HepG2 (cell line): ENCODE measurements around the gene MCRS1. TPM values are rescaled to one million over a fixed set of nuclear protein-coding genes. Genes with fewer than 3 reads are reported as not detected.

Experiments used
- ATAC-seq: fragments of 200-7000 bp; cut with Tn5 transposase; 3 replicates; pipeline ENCODE4 v1.9.1; 2020; ENCODE audit warnings: mild to moderate bottlenecking, moderate library complexity
- BruUV-seq: library from RNA; stranded (reverse); fragments of 400-500 nt; replicated peaks from 2 replicates; lab custom pipeline; 2021; lab: Mats Ljungman, UMichigan
- CTCF ChIA-PET: fragments of 300-600 bp; formaldehyde crosslinking; extraction: SDS; loops from one replicate; lab custom pipeline; 2021; ENCODE audit warnings: low total read pairs, inconsistent platforms, low intra/inter-chr PET ratio; lab: Yijun Ruan, JAX
- POLR2A ChIA-PET: fragments of 350-600 bp; sonication (Branson Sonifier 250); formaldehyde crosslinking; loops from one replicate; lab custom pipeline; 2020; ENCODE audit warnings: antibody characterized with exemption, inconsistent platforms; lab: Yijun Ruan, JAX
- DNase-seq: peaks from one replicate; pipeline ENCODE4 v3.0.0-alpha.2; 2015; ENCODE audit warnings: low spot score
- FAIRE-seq: peaks from 3 replicates; lab custom pipeline; 2011; peaks lifted over from hg19 to GRCh38; lab: Jason Lieb, UNC
- H2AFZ ChIP-seq: one replicate; pipeline ENCODE4 v1.6.1; 2011; ENCODE audit warnings: low read length, inconsistent platforms
- H3K27ac ChIP-seq: fragments of 300-600 bp; 3 replicates; pipeline ENCODE4 v1.8.0; 2011; ENCODE audit warnings: mixed run types, mild to moderate bottlenecking, mixed read lengths, low read length, inconsistent platforms; ENCODE audit not compliant: insufficient read depth; ENCODE audit errors: extremely low read length
- H3K27me3 ChIP-seq, 2 experiments: fragments of 200-600 bp in 1 of 2; 2 replicates in 1 of 2; 3 replicates in 1 of 2; pipeline versions ENCODE4 v1.6.0 to v1.8.0; 2011; ENCODE audit warnings: low read length in 2 of 2, mild to moderate bottlenecking in 2 of 2, moderate library complexity in 2 of 2, inconsistent platforms in 1 of 2; ENCODE audit not compliant: insufficient read depth in 2 of 2, control insufficient read depth in 1 of 2
- H3K36me3 ChIP-seq, 2 experiments: fragments of 200-600 bp in 1 of 2; replicated peaks in 1 of 2; 2 replicates in 1 of 2; 3 replicates in 1 of 2; pipeline versions ENCODE4 v1.5.1 to v1.8.0; 2011; ENCODE audit warnings: low read length in 2 of 2, inconsistent platforms in 1 of 2; ENCODE audit not compliant: insufficient read depth in 2 of 2, control insufficient read depth in 1 of 2
- H3K4me1 ChIP-seq: 2 replicates; pipeline ENCODE4 v1.5.1; 2012; ENCODE audit warnings: low read length, inconsistent platforms; ENCODE audit not compliant: insufficient read depth
- H3K4me2 ChIP-seq: 2 replicates; pipeline ENCODE4 v1.6.0; 2011; ENCODE audit warnings: low read depth, low read length, inconsistent platforms
- H3K4me3 ChIP-seq, 3 experiments: fragments of 200-600 bp in 1 of 3; sonication (generic), shearing (Covaris generic) in 1 of 3; replicated peaks in 1 of 3; 2 replicates each; pipeline ENCODE4 v1.5.1; 2011 to 2016; ENCODE audit warnings: low read length in 3 of 3, inconsistent platforms in 2 of 3, low read depth in 2 of 3, mild to moderate bottlenecking in 2 of 3, control low read depth in 1 of 3, mixed read lengths in 1 of 3; ENCODE audit not compliant: insufficient read depth in 1 of 3
- H3K79me2 ChIP-seq: one replicate; pipeline ENCODE4 v1.6.1; 2011; ENCODE audit warnings: low read length, inconsistent platforms; ENCODE audit not compliant: insufficient read depth
- H3K9ac ChIP-seq: 2 replicates; pipeline ENCODE4 v1.6.0; 2011; ENCODE audit warnings: mild to moderate bottlenecking, low read depth, low read length, inconsistent platforms; ENCODE audit not compliant: insufficient read depth
- H3K9me3 ChIP-seq: 2 replicates; pipeline ENCODE4 v1.5.1; 2012; ENCODE audit warnings: mild to moderate bottlenecking, low read length
- H4K20me1 ChIP-seq: 2 replicates; pipeline ENCODE4 v1.6.0; 2011; ENCODE audit warnings: inconsistent platforms, mild to moderate bottlenecking, low read length, moderate library complexity; ENCODE audit not compliant: insufficient read depth
- CEBPG ChIP-seq: IDR thresholded peaks from 2 replicates; pipeline ENCODE4 v1.6.1; 2016
- KDM4B ChIP-seq: sonication (generic); formaldehyde crosslinking; IDR thresholded peaks from 2 replicates; pipeline ENCODE4 v1.4.0; 2020; ENCODE audit warnings: missing genetic modification reagents
- SOX13 ChIP-seq, 3 experiments: fragments of 450-650 bp in 1 of 3; sonication (generic) in 1 of 3; formaldehyde crosslinking in 1 of 3; IDR thresholded peaks in 2 of 3; conservative IDR thresholded peaks in 1 of 3; 2 replicates each; pipeline versions ENCODE4 v1.5.0 to v1.6.1; 2016 to 2020; ENCODE audit warnings: antibody characterized with exemption in 1 of 3, mild to moderate bottlenecking in 1 of 3, missing compliant biosample characterization in 1 of 3, missing genetic modification reagents in 1 of 3, moderate library complexity in 1 of 3
- SOX6 ChIP-seq, 2 experiments: fragments of 450-650 bp in 1 of 2; sonication (generic) in 1 of 2; formaldehyde crosslinking in 1 of 2; IDR thresholded peaks; 2 replicates each; pipeline versions ENCODE4 v1.4.0 to v1.6.1; 2017 to 2020; ENCODE audit warnings: antibody characterized with exemption in 1 of 2, mild to moderate bottlenecking in 1 of 2, missing genetic modification reagents in 1 of 2
- TBP ChIP-seq: sonication (generic); formaldehyde crosslinking; IDR thresholded peaks from 2 replicates; pipeline ENCODE4 v1.5.0; 2020; ENCODE audit warnings: missing genetic modification reagents
- TBX2 ChIP-seq: sonication (generic); formaldehyde crosslinking; IDR thresholded peaks from 2 replicates; pipeline ENCODE4 v1.5.0; 2020; ENCODE audit warnings: missing genetic modification reagents, mild to moderate bottlenecking, borderline replicate concordance
- ZNF263 ChIP-seq: sonication (generic); formaldehyde crosslinking; IDR thresholded peaks from 2 replicates; pipeline ENCODE4 v1.4.0; 2020; ENCODE audit warnings: missing genetic modification reagents
- in situ Hi-C: cut with HindIII; loops from 2 replicates; pipeline ENCODE4 v1.10.0; 2017; ENCODE audit warnings: low pct_unique_long_range_greater_than_20kb; ENCODE audit not compliant: extremely low pct_ligation_motif_present
- intact Hi-C: fragments of 100-400 bp; cut with micrococcal nuclease; formaldehyde crosslinking; loops from one replicate; pipeline ENCODE4 v1.10.0; 2022; ENCODE audit not compliant: unreplicated experiment
- polyA plus RNA-seq, 8 experiments: library from polyadenylated mRNA; depleted of rRNA in 3 of 8; stranded (reverse) in 7 of 8; unstranded in 1 of 8; fragments of >200 nt; fragmentation: Illumina TruSeq in 4 of 8; extraction: Trizol in 4 of 8; gene quantifications; 2 replicates each; pipeline versions ENCODE4 v1.2.1 to v1.2.3, GENCODE V29; 2011 to 2016; ENCODE audit warnings: low read depth in 4 of 8, missing spikeins in 1 of 8, mixed read lengths in 1 of 8; ENCODE audit not compliant: insufficient read depth in 1 of 8
- total RNA-seq, 5 experiments: library from RNA; depleted of rRNA; stranded (reverse); fragments of >200 nt; fragmentation: Illumina TruSeq; extraction: Trizol; gene quantifications; 2 replicates each; pipeline ENCODE4 v1.2.3, GENCODE V29; 2016; ENCODE audit warnings: low read depth in 1 of 5
- TF ChIP-seq, protein P1 (sequence below): sonication (generic); formaldehyde crosslinking; IDR thresholded peaks from one replicate; pipeline ENCODE4 v1.5.1; 2020; ENCODE audit warnings: mild to moderate bottlenecking, missing genetic modification reagents; ENCODE audit errors: not compliant biosample characterization
- TF ChIP-seq, protein P2 (sequence below): sonication (generic); formaldehyde crosslinking; IDR thresholded peaks from 2 replicates; pipeline ENCODE4 v1.4.0; 2020; ENCODE audit warnings: mild to moderate bottlenecking, missing genetic modification reagents

Gene MCRS1
- total and polyA plus RNA-seq, 2 of the 13 experiments (the other 11 are each of a cell fraction or from before 2014, with no cell fraction given) = 51.0 to 66.3 TPM

DNA sequence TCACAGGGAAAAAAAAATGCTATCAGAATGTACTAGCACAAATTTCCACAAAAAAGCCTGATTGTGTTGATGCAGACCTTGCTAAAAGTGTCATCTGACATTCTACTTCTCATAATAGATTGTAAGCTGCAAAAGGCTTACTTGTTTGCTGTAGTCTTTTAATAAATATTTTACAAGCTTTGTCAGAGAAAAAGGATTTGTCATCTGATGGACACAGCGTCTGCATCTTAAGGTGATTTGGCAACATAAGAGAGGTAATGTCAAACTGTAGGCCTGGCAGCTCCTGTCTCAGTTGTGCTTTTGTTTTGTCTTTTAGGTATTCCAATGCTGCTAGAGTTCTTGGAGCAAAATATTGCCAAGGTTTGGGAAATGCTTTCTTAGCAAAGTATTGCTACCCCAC, 55.4 kb downstream of the MCRS1 start (continued):
- TF ChIP-seq, protein P1, sequence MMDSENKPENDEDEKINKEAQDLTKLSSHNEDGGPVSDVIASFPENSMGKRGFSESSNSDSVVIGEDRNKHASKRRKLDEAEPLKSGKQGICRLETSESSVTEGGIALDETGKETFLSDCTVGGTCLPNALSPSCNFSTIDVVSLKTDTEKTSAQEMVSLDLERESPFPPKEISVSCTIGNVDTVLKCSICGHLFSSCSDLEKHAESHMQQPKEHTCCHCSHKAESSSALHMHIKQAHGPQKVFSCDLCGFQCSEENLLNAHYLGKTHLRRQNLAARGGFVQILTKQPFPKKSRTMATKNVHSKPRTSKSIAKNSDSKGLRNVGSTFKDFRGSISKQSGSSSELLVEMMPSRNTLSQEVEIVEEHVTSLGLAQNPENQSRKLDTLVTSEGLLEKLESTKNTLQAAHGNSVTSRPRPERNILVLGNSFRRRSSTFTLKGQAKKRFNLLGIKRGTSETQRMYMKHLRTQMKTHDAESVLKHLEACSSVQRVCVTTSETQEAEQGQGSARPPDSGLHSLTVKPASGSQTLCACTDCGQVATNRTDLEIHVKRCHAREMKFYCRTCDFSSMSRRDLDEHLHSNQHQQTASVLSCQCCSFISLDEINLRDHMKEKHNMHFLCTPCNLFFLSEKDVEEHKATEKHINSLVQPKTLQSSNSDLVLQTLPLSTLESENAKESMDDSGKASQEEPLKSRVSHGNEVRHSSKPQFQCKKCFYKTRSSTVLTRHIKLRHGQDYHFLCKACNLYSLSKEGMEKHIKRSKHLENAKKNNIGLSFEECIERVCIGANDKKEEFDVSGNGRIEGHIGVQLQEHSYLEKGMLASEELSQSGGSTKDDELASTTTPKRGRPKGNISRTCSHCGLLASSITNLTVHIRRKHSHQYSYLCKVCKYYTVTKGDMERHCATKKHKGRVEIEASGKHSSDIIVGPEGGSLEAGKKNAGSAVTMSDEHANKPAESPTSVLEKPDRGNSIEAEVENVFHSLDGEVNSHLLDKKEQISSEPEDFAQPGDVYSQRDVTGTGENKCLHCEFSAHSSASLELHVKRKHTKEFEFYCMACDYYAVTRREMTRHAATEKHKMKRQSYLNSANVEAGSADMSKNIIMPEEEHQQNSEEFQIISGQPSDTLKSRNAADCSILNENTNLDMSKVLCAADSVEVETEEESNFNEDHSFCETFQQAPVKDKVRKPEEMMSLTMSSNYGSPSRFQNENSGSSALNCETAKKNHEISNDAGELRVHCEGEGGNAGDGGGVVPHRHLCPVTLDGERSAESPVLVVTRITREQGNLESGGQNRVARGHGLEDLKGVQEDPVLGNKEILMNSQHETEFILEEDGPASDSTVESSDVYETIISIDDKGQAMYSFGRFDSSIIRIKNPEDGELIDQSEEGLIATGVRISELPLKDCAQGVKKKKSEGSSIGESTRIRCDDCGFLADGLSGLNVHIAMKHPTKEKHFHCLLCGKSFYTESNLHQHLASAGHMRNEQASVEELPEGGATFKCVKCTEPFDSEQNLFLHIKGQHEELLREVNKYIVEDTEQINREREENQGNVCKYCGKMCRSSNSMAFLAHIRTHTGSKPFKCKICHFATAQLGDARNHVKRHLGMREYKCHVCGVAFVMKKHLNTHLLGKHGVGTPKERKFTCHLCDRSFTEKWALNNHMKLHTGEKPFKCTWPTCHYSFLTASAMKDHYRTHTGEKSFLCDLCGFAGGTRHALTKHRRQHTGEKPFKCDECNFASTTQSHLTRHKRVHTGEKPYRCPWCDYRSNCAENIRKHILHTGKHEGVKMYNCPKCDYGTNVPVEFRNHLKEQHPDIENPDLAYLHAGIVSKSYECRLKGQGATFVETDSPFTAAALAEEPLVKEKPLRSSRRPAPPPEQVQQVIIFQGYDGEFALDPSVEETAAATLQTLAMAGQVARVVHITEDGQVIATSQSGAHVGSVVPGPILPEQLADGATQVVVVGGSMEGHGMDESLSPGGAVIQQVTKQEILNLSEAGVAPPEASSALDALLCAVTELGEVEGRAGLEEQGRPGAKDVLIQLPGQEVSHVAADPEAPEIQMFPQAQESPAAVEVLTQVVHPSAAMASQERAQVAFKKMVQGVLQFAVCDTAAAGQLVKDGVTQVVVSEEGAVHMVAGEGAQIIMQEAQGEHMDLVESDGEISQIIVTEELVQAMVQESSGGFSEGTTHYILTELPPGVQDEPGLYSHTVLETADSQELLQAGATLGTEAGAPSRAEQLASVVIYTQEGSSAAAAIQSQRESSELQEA (CRISPR knock-in tag) = no peak
- no peak for TF ChIP-seq TBX2 (CRISPR knock-in tag)
- TF ChIP-seq, protein P2, sequence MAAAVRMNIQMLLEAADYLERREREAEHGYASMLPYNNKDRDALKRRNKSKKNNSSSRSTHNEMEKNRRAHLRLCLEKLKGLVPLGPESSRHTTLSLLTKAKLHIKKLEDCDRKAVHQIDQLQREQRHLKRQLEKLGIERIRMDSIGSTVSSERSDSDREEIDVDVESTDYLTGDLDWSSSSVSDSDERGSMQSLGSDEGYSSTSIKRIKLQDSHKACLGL (CRISPR knock-in tag) = no peak

DNA sequence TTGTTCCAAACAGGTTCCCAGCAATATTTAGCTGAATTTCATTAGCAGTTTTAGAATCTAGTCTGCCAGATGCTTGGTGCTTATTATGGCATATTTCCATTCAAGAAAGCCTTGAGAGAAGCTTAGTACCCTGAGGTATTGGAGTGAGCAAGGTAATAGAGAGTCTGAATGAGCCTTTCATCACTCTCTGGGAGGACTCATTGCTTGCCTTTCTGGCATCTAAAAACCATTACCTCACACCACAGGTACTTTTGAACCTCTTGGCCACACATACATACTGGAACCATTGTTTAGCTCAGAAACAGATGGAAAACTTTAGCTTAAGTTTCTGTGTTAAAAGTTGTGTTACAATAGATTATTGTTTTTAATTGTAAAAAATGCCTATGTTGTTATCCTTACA, 56.5 kb downstream of the MCRS1 start:
- DNase-seq (peak; percentile 66), ATAC-seq (peak; percentile 85), FAIRE-seq (no peak)
- Histone ChIP-seq H3K4me2 (no peak overlapping the region), H3K36me3 (peaks cover 0 to 4% of the 10 kb centered on the region in 2 experiments; a peak in 3 of 5 replicates), H3K4me1 (peaks cover 24% of the 10 kb centered on the region), H2AFZ (no peak overlapping the region), H3K27ac (peak overlapping the region; percentile 15), H3K9me3 (no peaks in the 10 kb centered on the region), H3K9ac (no peak overlapping the region), H3K79me2 (no peaks in the 10 kb centered on the region), H4K20me1 (no peaks in the 10 kb centered on the region), H3K4me3 (no peak overlapping the region), H3K27me3 (no peaks in the 10 kb centered on the region)
- ChIA-PET POLR2A (interaction anchor here (0.8 to 1.9 kb wide), 2 partner anchors 58 to 144 kb away, joined by 3 to 6 read pairs; partner anchors contain the start of gene SPATS2), CTCF (interaction anchor here (6.4 kb wide), 1 partner anchor 152 kb away, joined by 115 read pairs; no protein-coding TSS in a partner anchor)
- TF ChIP-seq CEBPG (CRISPR knock-in tag) (peak; percentile 16; the same call in 1 of the 2 replicates), ZNF263 (CRISPR knock-in tag) (peak; percentile 61; the same call in 1 of the 2 replicates), KDM4B (no peak), SOX13 (IDR thresholded peaks at IDR 0.05) (no peak), SOX13 (CRISPR knock-in tag; conservative IDR thresholded peaks at IDR 0.05 in 1 of 2, IDR thresholded peaks at IDR 0.05 in 1 of 2) (peak in 1 of 2 experiments; percentile 54; a peak in 1 of 4 replicates), TBP (CRISPR knock-in tag) (no peak), SOX6 (IDR thresholded peaks at IDR 0.05) (no peak), SOX6 (CRISPR knock-in tag; IDR thresholded peaks at IDR 0.05) (0 out of 2 replicates have a peak, but pooled peaks have one; percentile 22)
- no TSS peak for BruUV-seq
- in situ Hi-C loops = no loop called here
- intact Hi-C loops = no loop called here
